OCI-M1 (cell line): ENCODE results near the gene ALDH1A1.

ENCODE experiments used
- DNase-seq: peaks from one replicate; lab custom pipeline; 2025; lab: John Stamatoyannopoulos, UW

ALDH1A1 gene

DNA sequence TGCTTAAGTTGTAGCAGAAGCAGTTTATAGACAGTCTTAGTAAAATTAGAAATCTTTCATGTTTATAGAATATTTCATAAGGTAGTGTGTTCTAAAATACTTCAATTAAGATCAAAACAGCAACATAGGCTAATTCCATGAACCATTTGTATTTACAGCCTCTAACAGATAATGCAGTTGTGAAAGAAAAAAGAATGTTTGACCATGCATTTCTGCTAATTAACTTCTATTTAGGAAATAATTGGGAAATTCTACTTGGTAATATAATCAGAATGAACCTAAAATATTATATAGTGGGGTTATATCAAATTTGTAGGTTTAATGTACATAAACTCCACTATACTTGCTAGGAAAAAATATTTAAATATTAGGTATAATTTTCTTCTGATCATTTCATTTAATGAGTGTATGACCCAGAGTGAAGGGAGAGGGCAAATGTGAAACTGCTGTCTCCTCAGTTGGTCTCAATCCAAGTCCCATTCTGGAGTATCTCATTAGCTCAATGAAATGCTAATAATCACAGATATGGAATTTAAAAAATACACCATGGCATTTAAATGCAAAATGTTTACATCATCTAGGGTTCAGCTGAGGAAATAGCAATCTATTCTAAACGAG is 34.9 kb downstream of the ALDH1A1 start:
- DNase-seq, result no peak

DNA sequence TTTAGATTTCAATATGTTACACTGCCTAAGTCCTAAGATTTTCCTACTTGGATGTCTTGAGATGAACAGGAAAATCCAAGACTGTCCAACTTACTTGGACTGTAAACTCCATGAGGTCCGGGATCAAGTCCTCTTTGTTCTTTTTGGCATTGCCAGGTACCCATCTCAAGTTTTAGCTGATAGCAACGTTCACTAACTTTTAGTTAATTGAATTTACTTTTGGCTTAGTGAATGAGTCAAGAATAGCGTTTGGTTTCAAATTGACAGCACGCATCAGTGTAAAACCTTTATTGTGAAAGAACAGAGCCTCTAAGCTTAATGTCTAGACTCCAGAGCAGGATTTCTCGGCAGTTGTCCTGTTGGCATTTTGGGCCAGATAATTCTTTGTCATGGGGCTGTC is 37.2 kb downstream of the ALDH1A1 start:
- DNase-seq, result no peak

DNA sequence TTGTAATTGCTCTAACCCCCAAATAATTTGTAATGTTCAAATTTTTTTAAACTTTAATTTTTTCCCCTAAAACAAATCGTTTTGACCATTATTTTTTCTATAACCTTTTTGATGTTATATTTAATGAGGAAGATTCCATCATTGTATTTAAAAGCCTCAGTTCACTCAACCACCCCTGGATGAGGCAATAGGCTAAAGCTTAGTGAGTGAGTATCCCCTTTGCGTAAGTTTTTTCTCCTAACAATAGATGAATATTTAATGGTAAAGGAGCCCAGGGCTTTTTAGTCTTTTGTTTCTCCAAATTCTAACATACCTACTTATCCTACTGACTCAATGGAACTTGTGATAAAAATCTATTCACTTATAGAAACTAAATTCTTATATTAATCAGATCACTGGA is 38.1 kb downstream of the ALDH1A1 start:
- no peak for DNase-seq

DNA sequence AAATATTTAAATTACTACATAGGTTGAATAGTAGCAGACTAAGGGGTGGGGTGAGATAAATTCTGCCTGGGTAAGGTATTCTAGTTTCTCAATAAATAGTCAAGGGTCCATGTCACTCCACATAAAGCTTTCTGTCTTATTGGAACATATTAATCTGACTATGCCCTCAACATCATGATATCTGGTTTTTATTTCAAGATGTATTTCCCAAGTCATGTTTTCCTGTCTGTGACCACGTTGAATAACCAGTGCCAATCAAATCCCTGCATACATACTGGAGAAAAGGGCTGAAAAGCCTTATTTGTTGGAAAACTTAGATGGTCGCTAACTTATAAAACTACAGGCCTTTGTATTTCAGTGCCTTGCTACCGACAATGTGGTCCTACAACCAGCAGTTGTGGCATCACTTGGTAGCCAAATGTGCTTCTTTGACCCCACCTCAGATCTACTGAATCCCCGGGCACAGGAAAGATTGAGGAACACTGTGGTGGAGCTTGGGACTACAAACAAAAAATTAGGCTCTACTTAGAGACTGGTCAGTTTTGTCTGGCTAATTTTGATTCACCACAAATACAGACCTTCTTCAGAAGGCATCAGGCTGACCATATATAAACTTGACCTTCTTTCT is 39.4 kb downstream of the ALDH1A1 start:
- DNase-seq, result no peak

DNA sequence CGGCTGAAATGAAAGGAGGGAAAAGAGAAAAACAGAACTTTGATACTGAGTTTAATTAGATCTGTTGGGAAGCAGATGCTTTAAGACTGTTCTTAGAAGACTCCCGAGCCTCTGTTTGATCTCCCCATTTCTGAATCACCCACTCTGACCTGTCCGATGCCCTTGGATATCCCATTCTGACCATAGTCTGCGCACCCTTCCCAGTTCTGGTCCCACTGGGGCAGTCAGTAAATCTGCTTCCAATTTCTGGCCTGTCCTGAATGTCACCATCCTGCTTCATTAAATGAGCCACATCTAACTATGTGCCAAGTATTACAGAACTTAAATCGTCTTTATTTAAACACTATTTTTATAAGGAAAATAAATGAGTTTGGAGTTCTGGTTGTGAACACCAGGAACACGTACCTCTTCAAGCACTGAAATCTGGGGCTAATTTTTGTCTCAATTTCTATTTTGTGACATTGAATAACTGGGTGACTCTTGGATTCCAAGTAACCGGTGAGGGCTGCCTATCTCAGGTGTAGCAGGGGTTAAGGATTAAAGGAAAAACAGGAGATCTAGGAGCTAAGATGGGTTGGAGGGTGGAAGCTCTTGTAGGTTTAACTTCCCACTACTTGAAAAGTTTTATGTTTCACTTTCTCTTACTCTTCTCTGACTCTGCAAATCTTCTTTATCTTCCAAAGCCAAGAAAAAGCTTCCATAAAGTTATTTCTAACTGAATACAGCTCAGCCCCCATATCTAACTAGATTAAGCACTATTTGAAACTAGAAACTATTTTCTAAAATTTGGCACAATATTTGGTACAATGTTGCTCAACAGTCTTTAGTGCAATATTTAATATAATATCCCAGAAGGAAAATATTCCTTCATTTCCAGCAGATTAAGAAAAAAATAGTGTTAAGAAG is 40.1 kb downstream of the ALDH1A1 start:
- DNase-seq, result peak; percentile 69

DNA sequence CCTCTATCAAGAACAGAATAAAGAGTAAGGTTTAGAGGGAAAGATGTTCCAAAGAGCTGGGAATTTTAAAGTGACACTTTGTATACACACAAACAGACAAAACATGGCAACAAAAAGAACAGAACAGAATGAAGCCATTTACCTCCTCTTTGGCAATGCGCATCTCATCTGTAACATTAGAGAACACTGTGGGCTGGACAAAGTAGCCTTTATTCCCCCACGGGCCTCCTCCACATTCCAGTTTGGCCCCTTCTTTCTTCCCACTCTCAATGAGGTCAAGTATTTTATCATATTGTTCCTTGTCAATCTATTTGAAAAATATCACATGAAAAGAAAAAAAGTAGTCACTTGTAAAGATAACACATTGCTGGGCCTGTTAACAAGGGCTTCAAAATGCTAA is 41.0 kb downstream of the ALDH1A1 start:
- no peak for DNase-seq

DNA sequence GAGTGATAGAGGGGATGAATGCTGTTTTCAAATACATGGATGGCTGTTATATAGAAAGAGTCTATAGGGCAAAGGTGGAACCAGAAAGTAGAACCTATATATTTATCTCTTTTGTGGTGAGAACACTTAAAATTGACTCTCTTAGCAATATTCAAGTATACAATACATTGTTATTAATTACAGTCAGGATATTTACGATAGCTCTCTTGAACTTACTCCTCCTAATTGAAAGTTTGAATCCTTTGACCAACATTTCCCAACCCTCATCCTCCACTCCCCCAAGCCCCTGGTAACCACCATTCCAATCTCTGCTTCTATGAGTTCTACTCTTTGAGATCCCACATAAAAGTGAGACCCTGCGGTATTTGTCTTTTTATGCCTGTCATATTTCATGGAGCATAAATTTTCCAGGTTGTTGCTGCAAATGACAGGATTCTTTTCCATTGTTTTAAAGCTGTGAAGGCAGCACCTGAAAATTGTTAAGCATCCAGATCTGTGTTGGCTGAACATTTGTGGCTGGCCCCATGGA is 41.5 kb downstream of the ALDH1A1 start:
- DNase-seq, result no peak

DNA sequence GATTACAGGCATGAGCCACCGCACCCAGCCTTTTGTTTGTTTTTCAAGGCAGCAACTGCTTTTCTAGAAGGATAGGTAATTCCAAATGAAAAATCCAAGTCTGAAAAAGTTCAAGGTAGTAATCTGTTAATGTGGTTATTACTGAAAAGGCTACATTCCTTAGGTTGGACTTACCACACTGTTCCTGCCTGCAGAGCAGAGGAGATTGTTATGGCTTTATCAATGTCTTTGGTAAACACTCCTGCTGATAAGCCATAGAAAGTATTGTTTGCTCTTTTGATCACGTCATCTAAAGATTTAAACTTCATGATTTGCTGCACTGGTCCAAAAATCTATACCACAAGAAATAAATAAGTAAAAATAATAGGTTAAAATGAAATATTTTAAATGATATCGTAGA is 43.4 kb downstream of the ALDH1A1 start:
- no peak for DNase-seq

DNA sequence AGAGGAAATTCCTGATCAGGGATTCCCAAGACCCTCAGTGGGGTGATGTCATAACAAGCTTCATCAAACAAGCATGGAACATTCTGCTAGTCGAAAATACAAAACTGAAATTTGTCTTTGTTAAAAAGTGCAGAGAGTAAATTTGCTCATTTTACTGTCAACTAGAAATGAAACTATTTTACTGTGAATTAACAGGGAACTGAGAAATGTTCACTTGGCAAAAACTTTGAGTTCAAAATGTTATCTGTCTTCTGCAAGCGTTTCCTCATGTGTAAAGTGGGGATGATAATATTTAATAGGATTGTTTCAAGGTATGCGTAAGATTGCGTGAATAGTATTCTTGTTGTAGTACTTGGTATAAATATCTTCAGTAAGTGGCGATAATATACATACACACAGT is 45.4 kb downstream of the ALDH1A1 start:
- peak; percentile 10 for DNase-seq

DNA sequence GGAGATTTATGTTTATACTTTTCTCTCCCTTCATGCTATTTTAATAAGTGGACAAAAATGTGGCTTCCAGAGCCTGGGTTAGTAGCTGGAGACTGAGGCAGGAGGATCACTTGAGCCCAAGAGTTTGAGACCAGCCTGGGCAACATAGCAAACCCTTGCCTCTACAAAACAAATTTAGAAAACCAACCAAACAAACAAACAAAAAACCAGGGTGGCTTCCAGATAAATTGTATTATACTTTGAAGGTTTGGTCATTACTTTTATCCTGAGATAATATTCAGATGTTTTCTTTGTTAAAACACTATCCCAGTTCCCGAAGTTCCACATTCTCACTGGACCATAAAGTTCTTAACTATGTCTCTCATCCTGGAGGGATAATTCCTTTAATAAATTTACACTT is 46.0 kb downstream of the ALDH1A1 start:
- no peak for DNase-seq

DNA sequence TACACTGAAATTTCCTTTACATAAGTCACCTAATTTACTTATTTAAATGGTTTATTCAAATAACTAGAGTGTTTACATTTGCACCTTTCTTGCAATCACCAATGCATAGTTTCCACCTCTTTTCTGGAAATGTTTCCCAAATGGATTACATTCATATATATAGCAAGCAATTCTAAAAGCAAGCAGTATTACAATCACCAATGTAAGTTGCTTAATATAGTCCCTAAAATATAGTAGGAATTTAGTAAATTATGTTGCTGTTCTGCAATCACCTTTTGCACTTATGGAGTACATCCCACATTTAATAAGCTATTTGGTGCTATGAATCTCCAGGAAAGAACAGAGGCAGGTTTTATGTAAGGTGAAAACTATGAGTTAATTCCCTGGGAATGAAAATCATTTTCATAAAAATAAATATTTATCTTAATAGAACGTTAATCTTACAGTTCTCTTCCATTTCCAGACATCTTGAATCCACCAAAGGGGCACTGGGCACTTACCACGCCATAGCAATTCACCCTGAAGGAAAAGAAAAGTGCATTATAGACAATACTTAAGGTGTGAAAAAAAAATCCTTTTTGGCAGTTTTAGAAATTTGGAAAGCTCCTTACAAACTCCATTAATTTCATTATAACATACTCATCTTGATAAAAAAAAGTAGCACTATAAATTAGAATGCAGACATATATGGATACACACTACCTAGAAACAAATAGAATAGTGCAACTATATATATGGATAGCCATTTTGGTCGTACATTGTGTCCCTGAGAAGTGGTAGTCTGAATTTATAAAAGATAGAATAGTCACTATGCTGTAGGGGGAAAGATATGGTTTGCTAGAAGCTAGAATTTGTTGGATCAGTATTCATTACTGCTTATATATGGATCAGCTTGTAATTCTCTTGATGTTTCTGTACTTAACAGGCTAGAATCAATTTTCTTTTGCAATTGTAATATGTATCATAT is 47.1 kb downstream of the ALDH1A1 start:
- no peak for DNase-seq

DNA sequence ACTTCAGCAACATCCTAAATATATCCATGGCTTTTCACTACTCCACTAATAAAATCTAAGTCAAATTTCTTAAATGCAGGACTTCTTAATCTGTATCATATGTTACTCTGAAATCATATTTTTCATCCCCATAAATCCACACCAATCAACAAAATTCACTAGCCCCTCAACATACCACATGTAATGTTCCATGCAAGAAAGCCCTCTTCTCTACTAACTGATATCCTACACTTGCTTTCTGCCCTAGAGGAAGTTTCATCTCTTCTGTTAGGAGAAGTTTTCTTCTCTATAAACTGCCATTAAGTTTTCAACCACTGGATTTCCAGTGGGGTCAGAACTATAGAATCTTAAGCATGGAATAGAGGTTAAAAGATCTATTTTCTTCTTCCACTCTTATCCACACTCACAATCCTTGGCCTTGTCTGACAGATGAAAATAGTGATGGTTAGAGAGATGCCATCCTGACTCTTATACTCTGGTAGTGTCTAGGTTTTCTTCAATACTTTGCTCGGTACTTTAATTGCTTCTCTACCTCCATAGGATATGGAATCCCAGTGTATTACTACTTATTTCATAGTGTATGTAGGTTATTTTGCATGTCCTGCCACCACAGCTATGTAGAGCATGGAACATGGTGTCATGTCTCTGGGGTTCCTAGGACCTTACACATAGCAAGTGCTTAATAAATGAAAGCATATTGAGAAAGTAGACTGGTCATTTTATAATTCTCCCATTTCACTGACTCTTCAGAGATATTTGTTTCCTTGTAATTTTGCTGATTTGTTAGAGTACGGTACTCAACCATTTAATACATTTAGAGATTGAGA is 48.4 kb downstream of the ALDH1A1 start:
- no peak for DNase-seq

DNA sequence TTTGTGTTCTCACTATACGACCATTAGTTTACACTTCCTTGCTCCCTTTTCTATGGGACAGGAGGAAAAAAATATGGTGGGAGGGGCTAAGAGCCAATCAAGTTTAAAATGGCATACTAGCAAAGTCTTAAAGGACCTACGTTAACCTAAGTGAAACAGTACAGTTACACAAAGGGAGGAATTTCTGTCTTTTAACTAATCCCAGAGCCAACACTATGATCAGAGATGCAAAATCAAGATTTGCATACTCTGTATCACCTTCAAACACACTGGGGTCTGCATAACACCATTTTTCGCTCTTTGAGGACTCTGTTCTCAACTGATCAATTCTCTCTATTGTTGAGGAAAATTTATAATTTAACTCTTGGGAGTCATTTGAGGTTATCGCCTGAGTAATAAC is 49.8 kb downstream of the ALDH1A1 start:
- DNase-seq, result no peak

DNA sequence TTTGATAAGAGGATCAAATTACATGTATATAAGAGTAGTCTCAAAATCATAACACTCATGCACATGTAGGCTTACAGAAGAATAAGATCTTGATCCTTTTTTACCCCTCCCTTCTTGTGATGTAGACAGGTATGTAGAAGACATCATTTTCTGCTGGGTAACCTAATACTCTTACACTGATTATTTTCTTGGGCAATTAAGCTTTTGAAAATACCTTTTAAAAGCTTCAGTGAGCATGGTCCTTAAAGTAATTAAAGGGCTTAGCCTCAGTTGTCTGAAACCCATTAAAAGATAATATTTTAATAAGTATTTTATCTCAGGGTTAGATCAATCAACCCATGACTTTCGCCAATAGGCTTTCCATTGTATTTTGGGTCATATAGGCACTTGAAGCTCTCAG is 50.6 kb downstream of the ALDH1A1 start:
- no peak for DNase-seq

DNA sequence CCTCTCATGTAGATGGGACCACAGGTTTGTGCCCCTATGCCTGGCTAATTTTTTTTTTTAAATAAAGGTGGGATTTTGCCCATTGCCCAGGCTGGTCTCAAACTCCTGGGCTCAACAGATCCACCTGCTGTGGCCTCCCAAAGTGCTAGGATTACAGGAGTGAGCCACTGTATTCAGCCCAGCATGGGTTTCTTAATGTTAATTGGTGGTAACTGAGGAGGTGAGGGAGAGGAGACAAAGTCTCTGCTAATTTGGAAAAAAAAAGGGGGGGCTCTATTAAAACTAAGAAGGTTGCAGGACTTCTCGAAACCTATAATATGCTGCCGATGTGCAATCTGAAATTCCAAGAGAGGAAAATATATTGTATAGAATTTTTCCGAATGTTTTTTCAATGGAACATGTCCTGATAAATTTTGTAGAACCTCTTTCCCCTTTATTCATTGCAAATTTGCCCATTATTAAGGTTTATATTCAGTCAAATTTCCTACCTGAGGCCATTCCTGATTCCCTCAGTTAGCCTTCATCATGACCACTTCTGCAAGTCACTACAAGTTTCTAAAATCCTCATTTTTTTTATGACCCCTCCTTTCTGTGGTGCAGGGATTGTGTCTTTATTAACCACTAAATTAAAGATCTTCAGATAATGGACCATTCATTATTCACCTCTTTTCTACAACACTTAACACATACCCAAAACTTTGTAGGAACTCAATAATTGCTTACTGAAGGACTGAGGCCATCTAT is 52.9 kb downstream of the ALDH1A1 start:
- DNase-seq, result no peak

DNA sequence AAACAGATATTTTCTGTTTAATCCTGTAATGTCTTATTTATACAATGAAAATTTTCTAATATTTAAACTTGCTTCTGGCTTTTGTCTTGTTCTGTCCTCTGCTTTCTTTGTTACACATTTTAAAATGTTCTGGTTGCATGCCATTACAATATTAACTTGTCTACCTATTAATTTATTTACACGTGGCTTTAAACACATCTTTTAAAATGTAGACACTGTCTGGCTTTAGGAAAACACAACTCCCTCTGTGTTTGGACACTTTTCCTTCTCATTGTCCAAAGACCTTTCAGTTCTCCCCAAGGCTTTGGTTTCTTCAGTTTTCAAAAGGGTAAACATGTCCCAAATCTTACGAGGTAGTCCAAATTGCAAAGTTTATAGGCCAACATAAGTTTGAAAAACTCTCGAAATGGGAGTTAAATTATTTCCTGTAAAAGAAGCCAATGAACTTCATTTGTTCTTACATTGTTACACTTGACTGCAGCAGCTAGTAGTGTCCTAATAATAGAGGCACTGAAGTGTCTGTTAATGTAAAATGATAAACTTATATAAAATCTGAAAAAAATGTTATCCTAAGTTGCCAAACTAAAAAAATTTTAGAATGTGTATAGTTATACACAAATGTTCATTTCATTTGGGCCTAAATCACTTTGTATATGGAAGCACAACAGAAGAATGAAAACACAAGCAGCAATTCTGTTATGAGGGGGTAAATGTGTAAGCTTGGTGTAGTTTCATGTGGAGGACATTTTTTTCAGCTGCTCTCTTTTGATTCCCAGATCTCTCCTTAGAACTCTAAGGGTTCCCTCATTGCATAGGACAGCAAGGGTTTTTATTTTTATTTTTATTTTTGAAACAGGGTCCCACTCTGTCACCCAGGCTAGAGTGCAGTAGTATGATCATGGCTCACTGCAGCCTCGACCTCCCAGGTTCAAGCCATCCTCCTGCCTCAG is 53.8 kb downstream of the ALDH1A1 start:
- DNase-seq, result no peak

DNA sequence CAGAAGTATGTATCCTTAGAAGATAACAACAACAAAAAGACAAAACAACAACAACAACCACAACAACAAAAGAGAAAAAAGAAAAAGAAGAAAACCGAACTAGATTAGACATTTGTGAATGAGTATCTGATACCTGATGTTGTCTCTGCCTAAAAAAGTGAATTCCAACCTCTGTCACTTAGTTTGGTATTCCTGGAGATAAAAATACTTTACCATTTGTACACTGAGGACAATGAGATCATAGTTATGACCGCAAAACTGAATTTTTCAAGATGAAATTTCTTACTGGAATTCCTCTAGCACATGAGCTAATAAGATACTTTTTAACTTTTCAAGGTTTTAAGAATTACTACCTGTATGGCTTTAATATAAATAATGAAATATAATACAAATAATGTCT is 54.5 kb downstream of the ALDH1A1 start:
- no peak for DNase-seq

DNA sequence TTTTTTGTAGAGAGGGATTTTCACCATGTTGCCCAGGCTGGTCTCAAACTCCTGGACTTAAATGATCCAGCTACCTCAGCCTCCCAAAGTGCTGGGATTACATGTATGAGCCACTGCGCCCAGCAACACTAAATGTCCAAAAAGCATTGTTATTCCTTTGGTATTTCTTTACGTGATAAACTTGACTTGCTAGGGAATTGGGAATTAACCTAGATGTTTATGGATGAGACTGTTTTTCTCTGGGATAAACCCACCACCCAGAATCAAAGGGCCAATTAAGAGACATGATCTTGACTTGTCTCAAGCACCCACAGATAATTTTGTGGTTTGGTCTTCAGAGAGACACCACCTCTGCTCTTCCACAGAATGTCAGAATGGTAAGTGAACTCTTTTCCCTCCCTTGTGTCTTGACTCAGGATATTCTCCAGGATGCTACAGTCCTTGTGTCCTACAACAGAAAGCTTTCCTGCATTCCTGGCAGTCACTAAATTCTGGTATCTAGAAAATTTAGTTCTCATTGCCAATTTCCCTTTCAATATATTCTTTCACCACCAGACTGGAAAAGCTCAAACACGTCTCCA is 55.7 kb downstream of the ALDH1A1 start:
- DNase-seq, result no peak

DNA sequence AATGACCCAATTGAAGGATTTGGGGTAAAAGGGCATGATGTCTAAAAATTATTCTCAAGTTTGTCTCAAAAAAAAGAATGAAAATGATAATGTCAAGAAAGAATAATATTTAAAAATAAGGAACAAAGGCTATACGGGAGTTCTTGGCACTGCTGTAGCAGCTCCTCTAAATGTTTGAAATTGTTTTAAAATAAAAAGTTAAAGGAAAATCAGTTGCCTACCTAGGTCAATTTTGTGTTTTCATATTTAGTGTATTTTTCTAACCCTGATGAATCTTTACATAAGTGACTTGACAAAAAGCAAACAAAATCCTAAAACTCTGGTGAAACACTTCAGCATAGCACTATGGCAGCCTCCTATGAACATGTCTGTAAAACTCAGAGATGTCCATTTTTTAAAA is 56.4 kb downstream of the ALDH1A1 start:
- no peak for DNase-seq
